Aortic smooth muscle cell (primary cell): ENCODE measurements around the gene HMGN5. TPM values are rescaled to one million over a fixed set of nuclear protein-coding genes. Genes with fewer than 3 reads are reported as not detected.

ENCODE experiments used
- total RNA-seq: library from RNA; depleted of rRNA; stranded (reverse); fragments of >200 nt; gene quantifications from 2 replicates; pipeline ENCODE4 v1.2.3, GENCODE V29; 2014

Gene HMGN5, protein sequence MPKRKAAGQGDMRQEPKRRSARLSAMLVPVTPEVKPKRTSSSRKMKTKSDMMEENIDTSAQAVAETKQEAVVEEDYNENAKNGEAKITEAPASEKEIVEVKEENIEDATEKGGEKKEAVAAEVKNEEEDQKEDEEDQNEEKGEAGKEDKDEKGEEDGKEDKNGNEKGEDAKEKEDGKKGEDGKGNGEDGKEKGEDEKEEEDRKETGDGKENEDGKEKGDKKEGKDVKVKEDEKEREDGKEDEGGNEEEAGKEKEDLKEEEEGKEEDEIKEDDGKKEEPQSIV
- total RNA-seq: 2.2 TPM in 2 replicates

GRCh38 chrX:81201671-81202455, at the start of gene HMGN5, which contains the start of gene SH3BGRL:
Gene HMGN5 (minus strand): TSS chrX:81201913. CDS start chrX:81121549, 80,364 bp downstream.
Gene SH3BGRL (plus strand): TSS chrX:81202102. CDS start chrX:81202201, 99 bp downstream.

Other genes with a start within 250 kb of the HMGN5 start
- 51.9 and 79.8 TPM in 2 replicates for gene SH3BGRL, start 189 bp upstream of the HMGN5 start, total RNA-seq